Astrocyte (in vitro differentiated cells and primary cell): ENCODE results near the gene PITPNM3. TPM values are rescaled to one million over a fixed set of nuclear protein-coding genes. Genes with fewer than 3 reads are reported as not detected.

ENCODE experiments used
- DNase-seq: peaks from one replicate; pipeline ENCODE4 v3.0.0-alpha.2; 2010; ENCODE audit warnings: low read depth
- FAIRE-seq: peaks from 2 replicates; lab custom pipeline; 2011; peaks lifted over from hg19 to GRCh38; lab: Jason Lieb, UNC
- H2AFZ ChIP-seq: 2 replicates; pipeline ENCODE4 v1.6.0; 2012; ENCODE audit warnings: low read depth, low read length, inconsistent platforms
- H3K27ac ChIP-seq: 2 replicates; pipeline ENCODE4 v1.5.1; 2011; ENCODE audit warnings: low read depth, low read length, inconsistent platforms
- H3K27me3 ChIP-seq: 2 replicates; pipeline ENCODE4 v1.6.0; 2011; ENCODE audit warnings: low read length, inconsistent platforms; ENCODE audit not compliant: insufficient read depth
- H3K36me3 ChIP-seq: 2 replicates; pipeline ENCODE4 v1.5.1; 2011; ENCODE audit warnings: low read length, inconsistent platforms; ENCODE audit not compliant: insufficient read depth
- H3K4me1 ChIP-seq: 2 replicates; pipeline ENCODE4 v1.5.1; 2011; ENCODE audit warnings: low read length, inconsistent platforms; ENCODE audit not compliant: insufficient read depth
- H3K4me2 ChIP-seq: 2 replicates; pipeline ENCODE4 v1.6.0; 2012; ENCODE audit warnings: low read length, inconsistent platforms
- H3K4me3 ChIP-seq: 2 replicates; pipeline ENCODE4 v1.5.1; 2011; ENCODE audit warnings: low read depth, mild to moderate bottlenecking, low read length, inconsistent platforms; ENCODE audit not compliant: insufficient read depth
- H3K79me2 ChIP-seq: 2 replicates; pipeline ENCODE4 v1.6.0; 2012; ENCODE audit warnings: mild to moderate bottlenecking, low read length, inconsistent platforms; ENCODE audit not compliant: insufficient read depth
- H3K9ac ChIP-seq: 2 replicates; pipeline ENCODE4 v1.6.0; 2012; ENCODE audit warnings: mild to moderate bottlenecking, low read length, inconsistent platforms
- H3K9me3 ChIP-seq: 2 replicates; pipeline ENCODE4 v1.5.1; 2012; ENCODE audit warnings: low read depth, mild to moderate bottlenecking, low read length, inconsistent platforms; ENCODE audit not compliant: insufficient read depth
- H4K20me1 ChIP-seq: 2 replicates; pipeline ENCODE4 v1.6.0; 2012; ENCODE audit warnings: low read length, inconsistent platforms; ENCODE audit not compliant: insufficient read depth
- H3K27ac Mint-ChIP-seq: one replicate; pipeline ENCODE4 v1.8.0; 2021; ENCODE audit warnings: mild to moderate bottlenecking, mixed read lengths; ENCODE audit not compliant: unreplicated experiment
- H3K27me3 Mint-ChIP-seq: one replicate; pipeline ENCODE4 v1.8.0; 2021; ENCODE audit warnings: low read depth, mixed read lengths; ENCODE audit not compliant: unreplicated experiment
- H3K36me3 Mint-ChIP-seq: one replicate; pipeline ENCODE4 v1.8.0; 2021; ENCODE audit warnings: low read depth, mixed read lengths; ENCODE audit not compliant: unreplicated experiment
- H3K4me1 Mint-ChIP-seq: one replicate; pipeline ENCODE4 v1.8.0; 2021; ENCODE audit warnings: low read depth, mixed read lengths; ENCODE audit not compliant: unreplicated experiment
- H3K4me3 Mint-ChIP-seq: one replicate; pipeline ENCODE4 v1.8.0; 2021; ENCODE audit warnings: mild to moderate bottlenecking, moderate library complexity, mixed read lengths; ENCODE audit not compliant: unreplicated experiment
- H3K9me3 Mint-ChIP-seq: one replicate; pipeline ENCODE4 v1.8.0; 2021; ENCODE audit warnings: mild to moderate bottlenecking, mixed read lengths; ENCODE audit not compliant: unreplicated experiment
- EZH2 ChIP-seq: IDR thresholded peaks from 2 replicates; pipeline ENCODE4 v1.6.1; 2012; ENCODE audit warnings: mild to moderate bottlenecking, low read length, inconsistent platforms; ENCODE audit not compliant: insufficient read depth
- total RNA-seq: library from RNA; stranded (reverse); gene quantifications from 2 replicates; pipeline ENCODE4 v1.2.1, GENCODE V29; 2021
- TF ChIP-seq, protein P1 (sequence below): IDR thresholded peaks from 2 replicates; pipeline ENCODE4 v1.5.1; 2011; ENCODE audit warnings: low read depth, mild to moderate bottlenecking, inconsistent platforms, low read length, moderate library complexity; ENCODE audit not compliant: insufficient read depth

The PITPNM3 gene
- total RNA-seq, 1 donor from 2014 or later, result 1.3 TPM

DNA sequence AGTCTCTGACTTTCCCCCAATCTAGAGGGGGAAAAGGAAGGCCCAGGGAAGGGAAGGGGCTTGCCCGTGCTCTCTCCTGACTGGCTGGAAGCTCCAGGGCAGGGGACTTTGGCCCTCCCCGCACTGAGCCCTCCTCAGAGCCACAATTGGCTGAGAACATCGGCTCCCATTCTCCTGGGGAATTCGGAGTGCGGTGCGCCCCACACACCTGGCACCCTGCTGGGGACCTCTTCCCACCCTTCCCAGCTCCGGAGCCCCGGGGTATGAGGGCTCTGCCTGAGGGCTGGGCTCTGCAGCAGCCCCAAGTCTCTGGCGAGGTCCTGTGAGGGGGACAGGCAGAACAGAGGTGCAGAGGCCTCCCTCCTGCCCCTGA is 76.1 kb downstream of the PITPNM3 start:
- Mint-ChIP-seq H3K4me1 (peaks cover 3% of the 10 kb centered on the region), H3K36me3 (peaks cover 3% of the 10 kb centered on the region), H3K9me3 (no peaks in the 10 kb centered on the region), H3K27ac (no peak overlapping the region), H3K27me3 (peaks cover 72% of the 10 kb centered on the region), H3K4me3 (no peak overlapping the region)
- H2AFZ ChIP-seq, result no peak overlapping the region
- no peaks in the 10 kb centered on the region for H3K36me3 ChIP-seq
- H3K9me3 ChIP-seq, result no peaks in the 10 kb centered on the region
- TF ChIP-seq, protein P1, sequence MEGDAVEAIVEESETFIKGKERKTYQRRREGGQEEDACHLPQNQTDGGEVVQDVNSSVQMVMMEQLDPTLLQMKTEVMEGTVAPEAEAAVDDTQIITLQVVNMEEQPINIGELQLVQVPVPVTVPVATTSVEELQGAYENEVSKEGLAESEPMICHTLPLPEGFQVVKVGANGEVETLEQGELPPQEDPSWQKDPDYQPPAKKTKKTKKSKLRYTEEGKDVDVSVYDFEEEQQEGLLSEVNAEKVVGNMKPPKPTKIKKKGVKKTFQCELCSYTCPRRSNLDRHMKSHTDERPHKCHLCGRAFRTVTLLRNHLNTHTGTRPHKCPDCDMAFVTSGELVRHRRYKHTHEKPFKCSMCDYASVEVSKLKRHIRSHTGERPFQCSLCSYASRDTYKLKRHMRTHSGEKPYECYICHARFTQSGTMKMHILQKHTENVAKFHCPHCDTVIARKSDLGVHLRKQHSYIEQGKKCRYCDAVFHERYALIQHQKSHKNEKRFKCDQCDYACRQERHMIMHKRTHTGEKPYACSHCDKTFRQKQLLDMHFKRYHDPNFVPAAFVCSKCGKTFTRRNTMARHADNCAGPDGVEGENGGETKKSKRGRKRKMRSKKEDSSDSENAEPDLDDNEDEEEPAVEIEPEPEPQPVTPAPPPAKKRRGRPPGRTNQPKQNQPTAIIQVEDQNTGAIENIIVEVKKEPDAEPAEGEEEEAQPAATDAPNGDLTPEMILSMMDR, result no peak
- no peak for TF ChIP-seq EZH2
- FAIRE-seq (no peak), DNase-seq (no peak)
- no peak overlapping the region for H3K9ac ChIP-seq
- peaks cover 10% of the 10 kb centered on the region for H3K27me3 ChIP-seq
- H4K20me1 ChIP-seq, result no peaks in the 10 kb centered on the region
- no peak overlapping the region for H3K4me3 ChIP-seq
- no peaks in the 10 kb centered on the region for H3K79me2 ChIP-seq
- H3K27ac ChIP-seq, result no peak overlapping the region
- H3K4me2 ChIP-seq, result no peak overlapping the region
- H3K4me1 ChIP-seq, result no peaks in the 10 kb centered on the region

DNA sequence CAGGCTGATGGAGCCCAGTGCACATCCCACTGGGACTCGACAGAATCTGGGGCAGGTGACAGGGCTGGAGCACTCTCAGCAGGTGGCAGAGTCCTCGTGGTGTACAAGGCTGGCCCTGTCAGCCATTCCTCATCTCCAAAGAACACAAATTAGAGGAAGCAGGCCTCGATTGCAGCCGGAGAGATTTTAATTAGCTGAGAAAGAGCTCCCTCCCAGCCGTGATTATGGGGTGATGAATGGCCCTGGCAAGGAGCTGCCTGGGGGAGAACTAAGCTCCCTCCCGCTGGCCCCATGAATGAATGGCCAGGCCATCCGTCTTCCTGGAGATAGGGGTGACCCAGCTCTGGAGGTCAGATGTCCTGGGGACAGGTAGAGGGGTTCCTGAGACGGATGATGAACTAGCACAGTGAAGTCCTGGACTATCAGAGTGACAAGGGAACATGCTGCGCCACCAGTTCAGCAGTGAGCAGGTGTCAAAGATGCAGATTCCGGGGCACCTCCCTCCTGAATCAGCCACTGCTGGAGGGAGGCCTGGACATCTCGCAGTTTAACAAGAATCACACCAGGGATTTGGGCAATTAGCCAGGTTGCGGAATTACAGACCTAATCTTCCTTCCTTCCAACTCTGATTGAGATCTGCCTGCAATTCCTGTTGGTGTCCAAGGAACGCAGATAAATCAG is 76.6 kb downstream of the PITPNM3 start:
- Mint-ChIP-seq H3K9me3 (no peaks in the 10 kb centered on the region), H3K27me3 (peaks cover 72% of the 10 kb centered on the region), H3K36me3 (peaks cover 3% of the 10 kb centered on the region), H3K4me1 (peaks cover 3% of the 10 kb centered on the region), H3K27ac (no peak overlapping the region), H3K4me3 (no peak overlapping the region)
- H3K36me3 ChIP-seq, result no peaks in the 10 kb centered on the region
- H3K9me3 ChIP-seq, result no peaks in the 10 kb centered on the region
- H3K27me3 ChIP-seq, result peaks cover 10% of the 10 kb centered on the region
- H3K27ac ChIP-seq, result no peak overlapping the region
- DNase-seq (no peak), FAIRE-seq (no peak)
- H3K4me3 ChIP-seq, result no peak overlapping the region
- TF ChIP-seq, protein P1, result no peak
- no peak for TF ChIP-seq EZH2
- H3K4me2 ChIP-seq, result no peak overlapping the region
- H2AFZ ChIP-seq, result no peak overlapping the region
- H3K79me2 ChIP-seq, result no peaks in the 10 kb centered on the region
- no peaks in the 10 kb centered on the region for H3K4me1 ChIP-seq
- H4K20me1 ChIP-seq, result no peaks in the 10 kb centered on the region
- H3K9ac ChIP-seq, result no peak overlapping the region

DNA sequence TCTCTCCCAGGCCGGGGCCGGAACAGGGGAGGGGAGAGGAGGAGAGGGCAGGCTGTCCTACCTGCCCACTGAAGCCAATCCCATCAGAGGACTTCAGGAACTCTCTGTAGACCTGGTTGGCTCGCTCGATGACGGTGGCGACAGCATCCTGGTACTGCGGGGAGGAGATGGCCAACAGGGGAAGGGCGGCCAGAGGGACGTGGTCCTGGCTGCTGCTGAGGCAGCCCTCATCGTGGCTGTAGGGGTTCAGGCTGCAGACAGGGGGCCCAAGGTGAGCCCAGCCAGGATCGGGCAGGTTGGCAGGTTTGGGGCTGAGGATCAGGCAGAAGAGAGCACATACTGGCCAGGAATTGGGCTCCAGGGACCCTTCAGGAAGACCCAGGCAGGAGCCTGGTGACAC is 77.9 kb downstream of the PITPNM3 start:
- no peak overlapping the region for H3K4me3 ChIP-seq
- FAIRE-seq, result no peak

More for the DNA sequence above, 77.9 kb downstream of the PITPNM3 start:
- H3K9me3 ChIP-seq, result no peaks in the 10 kb centered on the region
- DNase-seq, result no peak
- peaks cover 10% of the 10 kb centered on the region for H3K27me3 ChIP-seq
- Mint-ChIP-seq H3K27me3 (peaks cover 59% of the 10 kb centered on the region), H3K27ac (no peak overlapping the region), H3K36me3 (peaks cover 3% of the 10 kb centered on the region), H3K4me1 (peaks cover 3% of the 10 kb centered on the region), H3K4me3 (no peak overlapping the region), H3K9me3 (no peaks in the 10 kb centered on the region)
- no peak overlapping the region for H3K9ac ChIP-seq
- H3K27ac ChIP-seq, result no peak overlapping the region
- H3K4me1 ChIP-seq, result no peaks in the 10 kb centered on the region
- H3K4me2 ChIP-seq, result no peak overlapping the region
- no peaks in the 10 kb centered on the region for H3K79me2 ChIP-seq
- no peaks in the 10 kb centered on the region for H4K20me1 ChIP-seq
- TF ChIP-seq, protein P1, result no peak
- TF ChIP-seq EZH2, result no peak
- no peak overlapping the region for H2AFZ ChIP-seq
- no peaks in the 10 kb centered on the region for H3K36me3 ChIP-seq
